Mesendoderm (in vitro differentiated cells): ENCODE data around the gene STPG4.

Experiments
- DNase-seq: peaks from one replicate; pipeline ENCODE4 v3.0.0; 2013
- H2AK5ac ChIP-seq: 2 replicates; pipeline ENCODE4 v1.6.1; 2013; ENCODE audit warnings: low read length, inconsistent platforms
- H2BK120ac ChIP-seq: 2 replicates; pipeline ENCODE4 v1.6.1; 2013; ENCODE audit warnings: low read depth, mild to moderate bottlenecking, low read length, moderate library complexity, mixed read lengths
- H2BK15ac ChIP-seq: replicated peaks from 2 replicates; pipeline ENCODE4 v1.6.1; 2013; ENCODE audit warnings: low read depth, mild to moderate bottlenecking, moderate library complexity
- H2BK5ac ChIP-seq: 2 replicates; pipeline ENCODE4 v1.6.1; 2013; ENCODE audit warnings: low read length, inconsistent platforms
- H3K18ac ChIP-seq: 2 replicates; pipeline ENCODE4 v1.6.1; 2013; ENCODE audit warnings: mild to moderate bottlenecking, low read length, mixed read lengths
- H3K23ac ChIP-seq: one replicate; pipeline ENCODE4 v1.6.1; 2013; ENCODE audit warnings: low read length
- H3K27ac ChIP-seq: 2 replicates; pipeline ENCODE4 v1.5.1; 2013; ENCODE audit warnings: low read depth, mild to moderate bottlenecking, inconsistent platforms, low read length, moderate library complexity
- H3K27me3 ChIP-seq: 2 replicates; pipeline ENCODE4 v1.6.1; 2013; ENCODE audit warnings: low read length, control low read depth, mild to moderate bottlenecking, inconsistent platforms; ENCODE audit not compliant: insufficient read depth, poor library complexity
- H3K36me3 ChIP-seq: 2 replicates; pipeline ENCODE4 v1.6.1; 2013; ENCODE audit warnings: low read length, inconsistent platforms; ENCODE audit not compliant: control insufficient read depth, insufficient read depth
- H3K4ac ChIP-seq: one replicate; pipeline ENCODE4 v1.6.1; 2013; ENCODE audit warnings: low read depth, mild to moderate bottlenecking, low read length, moderate library complexity
- H3K4me1 ChIP-seq: 2 replicates; pipeline ENCODE4 v1.6.1; 2013; ENCODE audit warnings: low read depth, low read length, inconsistent platforms; ENCODE audit not compliant: control insufficient read depth
- H3K4me2 ChIP-seq: 2 replicates; pipeline ENCODE4 v1.6.1; 2013; ENCODE audit warnings: low read length
- H3K4me3 ChIP-seq: 2 replicates; pipeline ENCODE4 v1.5.1; 2013; ENCODE audit warnings: mild to moderate bottlenecking, low read length
- H3K56ac ChIP-seq: one replicate; pipeline ENCODE4 v1.6.1; 2013; ENCODE audit warnings: low read length
- H3K79me1 ChIP-seq: 2 replicates; pipeline ENCODE4 v1.6.1; 2013; ENCODE audit warnings: low read length, inconsistent platforms
- H3K79me2 ChIP-seq: 2 replicates; pipeline ENCODE4 v1.6.1; 2013; ENCODE audit warnings: mild to moderate bottlenecking, low read length; ENCODE audit not compliant: control insufficient read depth, insufficient read depth
- H3K9ac ChIP-seq: 2 replicates; pipeline ENCODE4 v1.6.1; 2013; ENCODE audit warnings: low read length, inconsistent platforms
- H4K5ac ChIP-seq: one replicate; pipeline ENCODE4 v1.6.1; 2013; ENCODE audit warnings: low read length
- H4K8ac ChIP-seq: one replicate; pipeline ENCODE4 v1.6.1; 2013; ENCODE audit warnings: low read depth, mild to moderate bottlenecking, control low read depth, low read length, moderate library complexity
- WGBS: extraction: QIAGEN DNeasy Blood & Tissue Kit; methylation state at CpG from one replicate; pipeline ENCODE4 v1.1.7; 2013; ENCODE audit warnings: low lambda C conversion rate, missing lambda C conversion rate; ENCODE audit not compliant: insufficient coverage; ENCODE audit errors: extremely low coverage; 5-methylcytosine and 5-hydroxymethylcytosine counted together

STPG4 gene

GRCh38 chr2:47092465-47092864, 62.6 kb downstream of the STPG4 start:
- Histone ChIP-seq H3K27me3 (no peaks in the 10 kb centered on the region), H3K27ac (no peak overlapping the region), H4K8ac (no peak overlapping the region), H3K79me2 (no peaks in the 10 kb centered on the region), H2BK15ac (no peak overlapping the region), H3K4ac (no peak overlapping the region), H2BK5ac (no peak overlapping the region), H2AK5ac (no peak overlapping the region), H3K36me3 (no peaks in the 10 kb centered on the region), H3K56ac (no peak overlapping the region), H3K4me3 (no peak overlapping the region), H3K9ac (no peak overlapping the region), H4K5ac (no peak overlapping the region), H3K23ac (no peak overlapping the region), H3K79me1 (no peaks in the 10 kb centered on the region), H3K18ac (no peak overlapping the region), H3K4me2 (no peak overlapping the region), H3K4me1 (peaks cover 10% of the 10 kb centered on the region), H2BK120ac (no peak overlapping the region)
- WGBS: no CpG with 5 or more reads among the region's 5 CpGs
- no peak for DNase-seq

GRCh38 chr2:47091118-47091517, 64.0 kb downstream of the STPG4 start:
- H3K4me1 ChIP-seq: peaks cover 10% of the 10 kb centered on the region
- no peak overlapping the region for H2BK15ac ChIP-seq
- H3K4ac ChIP-seq: no peak overlapping the region
- no peaks in the 10 kb centered on the region for H3K79me2 ChIP-seq
- no peak overlapping the region for H3K4me2 ChIP-seq
- H4K8ac ChIP-seq: no peak overlapping the region
- H3K9ac ChIP-seq: no peak overlapping the region
- H3K36me3 ChIP-seq: no peaks in the 10 kb centered on the region
- no CpG with 5 or more reads among the region's 2 CpGs for WGBS
- no peaks in the 10 kb centered on the region for H3K79me1 ChIP-seq
- no peak for DNase-seq
- H2AK5ac ChIP-seq: no peak overlapping the region
- no peak overlapping the region for H4K5ac ChIP-seq
- no peak overlapping the region for H2BK120ac ChIP-seq
- H3K18ac ChIP-seq: no peak overlapping the region
- H3K4me3 ChIP-seq: no peak overlapping the region
- no peak overlapping the region for H3K23ac ChIP-seq
- H3K56ac ChIP-seq: no peak overlapping the region
- H3K27ac ChIP-seq: no peak overlapping the region
- no peak overlapping the region for H2BK5ac ChIP-seq
- H3K27me3 ChIP-seq: no peaks in the 10 kb centered on the region

GRCh38 chr2:47089083-47089464, 66.0 kb downstream of the STPG4 start:
- no CpG with 5 or more reads among the region's 6 CpGs for WGBS

GRCh38 chr2:47088371-47089082, 66.6 kb downstream of the STPG4 start:
- H3K79me1 ChIP-seq: no peaks in the 10 kb centered on the region
- peak overlapping the region; percentile 41 for H4K5ac ChIP-seq
- H4K8ac ChIP-seq: no peak overlapping the region
- H2BK120ac ChIP-seq: no peak overlapping the region
- peak; percentile 91 for DNase-seq
- peak overlapping the region; percentile 85 for H2BK5ac ChIP-seq
- H2BK15ac ChIP-seq: no peak overlapping the region
- H3K4me2 ChIP-seq: no peak overlapping the region
- no peaks in the 10 kb centered on the region for H3K79me2 ChIP-seq
- whole genome bisulfite sequencing: no CpG with 5 or more reads among the region's 5 CpGs
- no peak overlapping the region for H3K4me3 ChIP-seq
- H3K27me3 ChIP-seq: no peaks in the 10 kb centered on the region
- no peak overlapping the region for H3K9ac ChIP-seq
- peak overlapping the region; percentile 78 for H3K56ac ChIP-seq
- H3K18ac ChIP-seq: peak overlapping the region; percentile 16
- H3K23ac ChIP-seq: no peak overlapping the region
- H3K4ac ChIP-seq: peak overlapping the region; percentile 20
- no peaks in the 10 kb centered on the region for H3K36me3 ChIP-seq
- H3K4me1 ChIP-seq: peaks cover 10% of the 10 kb centered on the region
- H2AK5ac ChIP-seq: peak overlapping the region; percentile 52
- H3K27ac ChIP-seq: peak overlapping the region; percentile 67

More at GRCh38 chr2:47089083-47089464, 66.0 kb downstream of the STPG4 start:
- Histone ChIP-seq H4K5ac (no peak overlapping the region), H2AK5ac (no peak overlapping the region), H3K56ac (peak overlapping the region; percentile 75), H3K4ac (no peak overlapping the region), H3K27me3 (no peaks in the 10 kb centered on the region), H3K79me1 (no peaks in the 10 kb centered on the region), H3K4me2 (no peak overlapping the region), H3K9ac (no peak overlapping the region), H2BK5ac (peak overlapping the region; percentile 85), H3K4me1 (peaks cover 10% of the 10 kb centered on the region), H3K36me3 (no peaks in the 10 kb centered on the region), H3K18ac (peak overlapping the region; percentile 29), H3K79me2 (no peaks in the 10 kb centered on the region), H3K27ac (no peak overlapping the region), H2BK120ac (peak overlapping the region; percentile 50), H3K23ac (peak overlapping the region; percentile 81), H2BK15ac (no peak overlapping the region), H3K4me3 (no peak overlapping the region), H4K8ac (no peak overlapping the region)
- DNase-seq: peak; percentile 85

GRCh38 chr2:47087051-47087450, 68.1 kb downstream of the STPG4 start:
- Histone ChIP-seq H3K4ac (no peak overlapping the region), H3K18ac (no peak overlapping the region), H2BK120ac (no peak overlapping the region), H3K79me1 (no peaks in the 10 kb centered on the region), H3K4me2 (no peak overlapping the region), H3K9ac (no peak overlapping the region), H2AK5ac (no peak overlapping the region), H3K27ac (no peak overlapping the region), H3K4me1 (peaks cover 10% of the 10 kb centered on the region), H4K8ac (no peak overlapping the region), H3K27me3 (no peaks in the 10 kb centered on the region), H3K79me2 (no peaks in the 10 kb centered on the region), H3K23ac (no peak overlapping the region), H3K36me3 (no peaks in the 10 kb centered on the region), H2BK15ac (no peak overlapping the region), H3K56ac (no peak overlapping the region), H3K4me3 (no peak overlapping the region), H4K5ac (no peak overlapping the region), H2BK5ac (no peak overlapping the region)
- WGBS: no CpG with 5 or more reads among the region's 3 CpGs
- DNase-seq: no peak

- no peak overlapping the region for H4K5ac ChIP-seq
- H3K79me1 ChIP-seq: no peaks in the 10 kb centered on the region
- H3K23ac ChIP-seq: no peak overlapping the region
- H3K27me3 ChIP-seq: no peaks in the 10 kb centered on the region
- no peak overlapping the region for H3K4me3 ChIP-seq
- WGBS: no CpG with 5 or more reads among the region's 6 CpGs
- no peak overlapping the region for H3K4me2 ChIP-seq
- peaks cover 10% of the 10 kb centered on the region for H3K4me1 ChIP-seq
- H3K56ac ChIP-seq: no peak overlapping the region
- H3K79me2 ChIP-seq: no peaks in the 10 kb centered on the region
- DNase-seq: no peak
- no peak overlapping the region for H4K8ac ChIP-seq
- H3K9ac ChIP-seq: no peak overlapping the region
- peak overlapping the region; percentile 48 for H3K4ac ChIP-seq
- no peak overlapping the region for H2BK120ac ChIP-seq
- no peak overlapping the region for H2BK15ac ChIP-seq
- no peak overlapping the region for H2AK5ac ChIP-seq
- H3K18ac ChIP-seq: no peak overlapping the region
- no peaks in the 10 kb centered on the region for H3K36me3 ChIP-seq
- no peak overlapping the region for H3K27ac ChIP-seq
- no peak overlapping the region for H2BK5ac ChIP-seq
These were observed 68.5 kb downstream of the STPG4 start for GRCh38 chr2:47086571-47086970.
